DND-41 (cell line): ENCODE results near the gene UBFD1.

Experiments used
- ATAC-seq: fragments of 200-7000 bp; cut with Tn5 transposase; 3 replicates; pipeline ENCODE4 v1.9.1; 2021; ENCODE audit warnings: low read depth; ENCODE audit not compliant: insufficient read depth
- DNase-seq: peaks from one replicate; pipeline ENCODE4 v3.0.0-alpha.2; 2020
- H2AFZ ChIP-seq: 2 replicates; pipeline ENCODE4 v1.6.0; 2012; ENCODE audit warnings: low read depth, low read length
- H3K27ac ChIP-seq: 2 replicates; pipeline ENCODE4 v1.5.1; 2012; ENCODE audit warnings: low read length, inconsistent platforms
- H3K27me3 ChIP-seq: fragments of 200-600 bp; sonication (generic); 2 replicates; pipeline ENCODE4 v1.6.0; 2012; ENCODE audit warnings: low read length, mild to moderate bottlenecking, inconsistent platforms; ENCODE audit not compliant: insufficient read depth, poor library complexity
- H3K36me3 ChIP-seq: 2 replicates; pipeline ENCODE4 v1.5.1; 2012; ENCODE audit warnings: low read length, inconsistent platforms; ENCODE audit not compliant: insufficient read depth
- H3K4me1 ChIP-seq: 2 replicates; pipeline ENCODE4 v1.5.1; 2012; ENCODE audit warnings: mild to moderate bottlenecking, low read length; ENCODE audit not compliant: insufficient read depth
- H3K4me2 ChIP-seq: 2 replicates; pipeline ENCODE4 v1.6.0; 2012; ENCODE audit warnings: mild to moderate bottlenecking, moderate library complexity, low read length, inconsistent platforms; ENCODE audit not compliant: insufficient read depth
- H3K4me3 ChIP-seq, 2 experiments: fragments of 200-600 bp in 1 of 2; shearing (Covaris generic) in 1 of 2; 2 replicates each; pipeline ENCODE4 v1.5.1; 2012 to 2016; ENCODE audit warnings: inconsistent platforms in 2 of 2, low read length in 2 of 2, mild to moderate bottlenecking in 2 of 2, low read depth in 1 of 2, moderate library complexity in 1 of 2
- H3K79me2 ChIP-seq: 2 replicates; pipeline ENCODE4 v1.6.0; 2012; ENCODE audit warnings: low read length, inconsistent platforms; ENCODE audit not compliant: insufficient read depth
- H3K9ac ChIP-seq: 2 replicates; pipeline ENCODE4 v1.6.0; 2012; ENCODE audit warnings: low read depth, mild to moderate bottlenecking, inconsistent platforms, low read length, moderate library complexity
- H3K9me3 ChIP-seq: 2 replicates; pipeline ENCODE4 v1.5.1; 2012; ENCODE audit warnings: low read length, moderate library complexity, mild to moderate bottlenecking, inconsistent platforms; ENCODE audit not compliant: insufficient read depth, severe bottlenecking
- H4K20me1 ChIP-seq: 2 replicates; pipeline ENCODE4 v1.6.0; 2012; ENCODE audit warnings: low read length; ENCODE audit not compliant: insufficient read depth
- CTCF ChIP-seq: IDR thresholded peaks from 2 replicates; pipeline ENCODE4 v1.5.1; 2012; ENCODE audit warnings: borderline replicate concordance, low read length, moderate library complexity, mild to moderate bottlenecking; ENCODE audit not compliant: poor library complexity, severe bottlenecking; ENCODE audit errors: extremely low read depth
- EZH2 ChIP-seq: IDR thresholded peaks from 3 replicates; pipeline ENCODE4 v1.6.1; 2012; ENCODE audit warnings: borderline replicate concordance, low read depth, mild to moderate bottlenecking, moderate library complexity, low read length, inconsistent platforms; ENCODE audit not compliant: severe bottlenecking

The UBFD1 gene

GRCh38 chr16:23549938-23550337 lies 7.6 kb upstream of the UBFD1 start:
- TF ChIP-seq CTCF (no peak), EZH2 (no peak)
- H3K9me3 ChIP-seq, result no peaks in the 10 kb centered on the region
- H3K36me3 ChIP-seq, result peaks cover 66% of the 10 kb centered on the region
- no peak overlapping the region for H3K4me3 ChIP-seq
- no peak overlapping the region for H2AFZ ChIP-seq
- no peaks in the 10 kb centered on the region for H3K4me1 ChIP-seq
- no peaks in the 10 kb centered on the region for H3K27me3 ChIP-seq
- ATAC-seq (no peak), DNase-seq (no peak)
- H3K4me2 ChIP-seq, result no peak overlapping the region
- H3K79me2 ChIP-seq, result 0 out of 2 replicates have a peak, but pooled peaks cover 7% of the 10 kb centered on the region
- no peak overlapping the region for H3K27ac ChIP-seq
- H4K20me1 ChIP-seq, result no peaks in the 10 kb centered on the region
- no peak overlapping the region for H3K9ac ChIP-seq

DNA sequence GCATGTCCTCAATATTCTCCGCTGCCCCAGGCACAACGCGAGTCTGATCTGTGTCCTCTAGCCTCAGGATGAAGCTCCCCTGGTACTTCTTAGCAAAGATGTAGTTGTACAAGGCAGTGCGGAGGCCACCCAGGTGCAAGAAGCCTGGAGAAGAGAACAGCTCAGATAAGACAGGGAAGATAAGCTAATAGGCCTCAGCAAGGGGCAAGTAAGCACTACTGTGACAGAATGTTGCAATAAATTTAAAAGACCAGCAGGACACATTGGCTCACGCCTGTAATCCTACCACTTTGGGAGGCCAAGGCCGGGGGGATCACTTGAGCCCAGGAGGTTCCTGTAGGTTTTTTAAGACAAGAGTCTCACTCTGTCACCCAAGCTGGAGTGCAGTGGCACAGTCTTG lies 5.4 kb upstream of the UBFD1 start:
- Histone ChIP-seq H3K4me2 (no peak overlapping the region), H3K36me3 (peaks cover 44% of the 10 kb centered on the region), H3K9ac (no peak overlapping the region), H4K20me1 (no peaks in the 10 kb centered on the region), H3K4me1 (peaks cover 17% of the 10 kb centered on the region), H3K79me2 (peaks cover 24% of the 10 kb centered on the region), H3K9me3 (no peaks in the 10 kb centered on the region), H3K27ac (no peak overlapping the region), H3K27me3 (no peaks in the 10 kb centered on the region), H3K4me3 (no peak overlapping the region), H2AFZ (no peak overlapping the region)
- no peak for TF ChIP-seq CTCF
- TF ChIP-seq EZH2, result no peak
- DNase-seq (no peak), ATAC-seq (no peak)

GRCh38 chr16:23554536-23554935 lies 3.0 kb upstream of the UBFD1 start:
- Histone ChIP-seq H3K36me3 (peaks cover 33% of the 10 kb centered on the region), H3K4me1 (peaks cover 31% of the 10 kb centered on the region), H3K9ac (no peak overlapping the region), H3K79me2 (peaks cover 44% of the 10 kb centered on the region), H4K20me1 (peaks cover 2% of the 10 kb centered on the region; the same call in 1 of the 2 replicates), H3K9me3 (no peaks in the 10 kb centered on the region), H3K27me3 (no peaks in the 10 kb centered on the region), H3K27ac (no peak overlapping the region), H2AFZ (no peak overlapping the region), H3K4me2 (no peak overlapping the region), H3K4me3 (no peak overlapping the region)
- DNase-seq (no peak), ATAC-seq (no peak)
- TF ChIP-seq EZH2, result no peak
- no peak for TF ChIP-seq CTCF
